ENCODE data around the gene FARP1.

Gene FARP1

DNA sequence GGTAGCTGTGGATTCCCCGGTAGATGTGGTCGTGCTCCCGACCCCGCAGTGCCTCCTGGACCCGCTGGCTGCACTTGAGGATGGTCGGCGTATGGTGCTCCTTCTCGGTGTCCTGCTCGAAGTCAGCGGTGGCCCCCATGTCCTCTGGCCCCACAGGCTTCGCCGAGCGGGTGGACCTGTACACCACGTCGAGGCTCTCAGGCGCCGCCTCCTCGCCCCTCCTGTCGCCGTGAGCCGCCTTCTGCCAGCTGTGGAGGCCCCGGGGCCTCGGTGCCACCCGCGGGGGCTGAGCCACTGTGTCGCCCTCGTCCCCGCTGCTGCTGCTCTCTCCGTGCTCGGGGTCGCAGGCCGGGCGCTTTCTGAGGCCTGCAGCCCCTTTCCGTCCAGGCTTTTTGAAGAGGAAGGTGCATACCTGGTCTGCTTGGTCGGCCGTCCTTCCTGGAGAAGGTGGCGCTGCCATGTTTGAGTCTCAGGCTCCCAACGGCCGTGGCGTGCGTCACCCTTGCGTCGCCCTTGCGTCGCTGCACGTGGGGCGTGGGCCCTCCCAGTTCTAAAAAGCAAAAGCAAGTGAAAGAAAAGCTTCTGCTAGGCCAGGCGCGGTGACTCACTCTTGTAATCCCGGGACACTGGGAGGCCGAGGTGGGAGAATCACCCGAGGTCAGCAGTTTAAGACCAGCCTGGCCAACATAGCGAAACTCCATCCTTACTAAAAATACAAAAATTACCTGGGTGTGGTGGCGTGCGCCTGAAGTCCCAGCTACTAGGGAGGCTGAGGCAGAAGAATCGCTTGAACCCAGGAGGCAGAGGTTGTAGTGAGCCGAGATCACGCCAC is 34.1 kb downstream of the FARP1 start, which contains the start of gene RNF113B:
Gene RNF113B (minus strand): TSS at position 493 of the 832 bp plus-strand sequence. CDS start 33 bp downstream, at position 460.
- no peak for DNase-seq

- DNase-seq, result no peak
Measured at GRCh38 chr13:98180092-98180491, 37.2 kb downstream of the FARP1 start.

DNA sequence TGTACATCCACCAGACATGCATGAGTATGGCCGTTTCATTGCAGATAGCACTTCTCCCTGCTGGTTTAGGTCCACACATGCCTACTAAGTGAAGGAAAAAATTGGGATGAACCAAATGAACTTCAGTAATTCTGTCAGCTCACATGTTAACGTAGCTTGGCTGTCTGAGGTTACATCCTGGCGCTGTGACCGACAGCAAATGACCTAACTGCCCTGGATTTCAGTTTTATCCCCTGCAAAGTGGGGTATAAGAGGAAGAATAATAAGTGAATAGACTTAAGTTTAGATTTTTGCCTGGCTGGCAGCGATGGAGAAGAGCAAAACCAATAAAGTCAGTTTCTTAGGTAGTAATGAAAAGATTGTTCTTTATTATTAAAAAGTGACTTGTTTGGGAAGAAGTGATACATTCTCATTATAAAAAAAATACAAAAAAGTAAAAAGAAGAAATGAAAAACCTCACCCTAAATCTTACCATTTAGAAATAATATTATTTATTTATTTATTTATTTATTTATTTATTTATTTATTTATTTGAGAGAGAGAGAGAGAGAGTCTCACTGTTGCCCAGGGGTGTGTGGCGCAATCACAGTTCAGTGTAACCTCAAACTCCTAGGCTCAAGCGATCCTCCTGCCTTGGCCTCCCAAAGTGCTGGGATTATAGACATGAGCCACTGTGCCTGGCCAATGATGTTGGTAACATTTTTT is 38.4 kb downstream of the FARP1 start:
- DNase-seq, result no peak

GRCh38 chr13:98182153-98182552 is 39.3 kb downstream of the FARP1 start:
- no peak for DNase-seq

DNA sequence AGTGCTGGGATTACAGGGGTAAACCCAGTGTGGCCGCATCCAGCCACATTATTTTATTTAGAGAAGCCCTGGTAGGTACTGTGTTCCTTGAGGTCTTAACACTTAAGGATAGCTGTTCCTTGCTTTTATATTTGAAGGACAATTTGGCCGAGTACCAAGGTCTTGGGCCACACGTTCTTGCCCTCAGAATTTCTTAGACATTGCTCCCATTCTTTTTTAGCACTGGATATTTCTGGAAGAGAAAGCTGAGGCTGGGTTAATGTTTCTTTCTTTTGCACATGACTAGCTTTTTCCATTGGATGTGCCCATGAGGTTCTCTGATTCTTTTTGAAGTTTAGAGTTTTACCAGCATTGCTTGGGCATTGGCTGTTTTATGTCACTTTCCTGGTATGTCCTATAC is 39.7 kb downstream of the FARP1 start:
- no peak for DNase-seq

GRCh38 chr13:98184792-98185191 is 41.9 kb downstream of the FARP1 start:
- DNase-seq, result no peak

GRCh38 chr13:98187155-98187964 is 44.5 kb downstream of the FARP1 start:
- DNase-seq, result no peak

DNA sequence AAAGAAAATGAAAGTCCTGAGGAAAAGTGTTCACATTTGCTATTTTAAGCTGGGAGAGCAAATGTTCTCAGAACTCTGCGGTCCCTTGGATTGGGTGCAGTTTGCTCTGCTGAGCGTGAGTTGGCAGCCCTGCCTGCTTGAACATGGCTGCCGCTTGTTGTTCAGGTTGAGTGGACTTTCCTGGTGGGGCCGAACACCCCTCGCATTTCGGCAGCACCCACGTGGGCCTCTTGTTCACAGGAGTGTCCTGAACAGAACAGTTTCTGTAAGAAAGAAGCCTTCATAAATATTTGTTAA is 45.0 kb downstream of the FARP1 start:
- no peak for DNase-seq

DNA sequence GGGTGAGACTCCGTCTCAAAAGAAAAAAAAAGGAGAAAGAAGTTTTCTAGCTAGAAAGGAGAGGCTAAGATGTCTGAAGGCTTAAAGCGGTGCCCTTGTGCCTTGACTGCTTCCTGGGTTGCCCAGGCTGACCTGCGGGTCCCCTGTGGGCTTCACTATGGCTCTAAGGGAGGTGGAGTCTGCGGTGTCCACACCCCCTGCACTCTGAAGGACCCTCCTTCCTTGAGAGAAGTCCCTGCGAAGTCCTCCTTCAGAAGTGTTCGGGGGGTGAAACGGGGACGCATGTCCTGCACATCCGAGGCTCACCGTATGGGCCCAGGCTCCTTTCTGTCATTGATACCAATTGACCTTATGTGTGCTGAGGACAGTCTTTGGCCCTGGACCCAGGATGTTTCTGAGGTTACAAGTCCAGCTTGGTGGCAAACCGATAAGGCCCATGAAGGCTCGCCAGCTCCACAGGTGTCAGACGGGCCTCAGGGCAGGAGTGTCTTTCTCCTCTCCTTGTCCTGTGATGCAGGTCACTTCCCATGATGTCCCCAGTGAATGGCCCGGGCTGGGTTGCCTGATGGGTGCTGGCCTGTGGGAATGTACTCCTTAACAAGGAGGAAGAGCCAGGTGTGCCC is 45.8 kb downstream of the FARP1 start:
- DNase-seq, result no peak

DNA sequence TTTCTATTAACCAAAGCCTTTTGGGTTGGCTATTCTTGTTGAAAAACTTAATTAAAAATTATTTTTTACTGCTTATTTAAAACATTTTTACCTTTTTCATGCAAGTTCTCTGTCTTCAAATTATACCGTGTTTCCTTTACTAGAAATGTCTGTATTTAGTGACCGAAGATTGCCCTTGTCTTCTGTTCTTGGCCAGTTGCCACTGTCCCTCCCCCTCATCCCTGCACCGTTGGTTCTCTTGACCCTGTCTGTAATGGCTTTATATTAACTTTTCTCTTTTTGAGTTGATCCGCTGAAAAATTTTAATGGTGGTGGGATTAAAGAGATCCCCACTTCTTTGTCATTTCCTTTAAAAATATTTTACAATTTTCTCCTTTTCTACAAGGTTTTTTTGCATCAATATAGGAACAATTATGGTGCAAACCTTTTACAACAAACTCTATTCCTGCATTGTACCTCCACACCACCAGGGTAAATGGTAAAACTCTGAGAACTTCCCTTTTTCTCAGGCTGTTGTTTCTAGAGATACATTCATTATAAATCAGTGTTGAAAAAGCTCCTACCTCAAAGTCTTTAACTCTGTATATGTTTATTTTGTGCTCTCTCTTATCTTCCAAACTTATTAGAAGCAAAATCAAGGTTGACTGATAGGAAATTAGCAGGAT is 47.1 kb downstream of the FARP1 start:
- no peak for DNase-seq

- no peak for DNase-seq
Measured at GRCh38 chr13:98190889-98191444, 48.1 kb downstream of the FARP1 start.

- no peak for DNase-seq
Measured at GRCh38 chr13:98192008-98192407, 49.1 kb downstream of the FARP1 start.

- DNase-seq, result no peak
Measured at GRCh38 chr13:98195054-98195791, 52.3 kb downstream of the FARP1 start.

- no peak for DNase-seq
Measured at GRCh38 chr13:98198683-98199082, 55.8 kb downstream of the FARP1 start.

DNA sequence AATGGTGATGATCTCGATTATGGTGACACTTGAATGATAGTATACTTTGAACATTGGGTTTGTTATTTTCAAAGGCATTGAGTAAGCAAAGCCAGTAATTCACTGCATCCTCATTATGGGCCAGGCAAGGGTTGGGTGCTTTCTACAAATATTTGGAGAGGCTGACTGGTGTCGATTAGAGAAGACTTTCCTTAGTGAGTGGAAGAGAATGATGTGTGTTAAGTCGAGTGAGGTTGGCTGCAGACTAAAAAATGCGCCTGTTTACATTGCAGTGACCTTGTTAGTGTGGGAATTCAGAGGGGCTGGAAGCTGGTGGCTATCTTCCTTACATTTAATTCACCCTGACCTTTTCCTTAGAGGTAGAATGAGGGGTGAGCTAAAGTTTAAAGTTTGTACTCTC is 56.6 kb downstream of the FARP1 start:
- DNase-seq, result no peak

- no peak for DNase-seq
Measured at GRCh38 chr13:98200211-98200878, 57.5 kb downstream of the FARP1 start.

- no peak for DNase-seq
Measured at GRCh38 chr13:98201189-98201588, 58.3 kb downstream of the FARP1 start.

DNA sequence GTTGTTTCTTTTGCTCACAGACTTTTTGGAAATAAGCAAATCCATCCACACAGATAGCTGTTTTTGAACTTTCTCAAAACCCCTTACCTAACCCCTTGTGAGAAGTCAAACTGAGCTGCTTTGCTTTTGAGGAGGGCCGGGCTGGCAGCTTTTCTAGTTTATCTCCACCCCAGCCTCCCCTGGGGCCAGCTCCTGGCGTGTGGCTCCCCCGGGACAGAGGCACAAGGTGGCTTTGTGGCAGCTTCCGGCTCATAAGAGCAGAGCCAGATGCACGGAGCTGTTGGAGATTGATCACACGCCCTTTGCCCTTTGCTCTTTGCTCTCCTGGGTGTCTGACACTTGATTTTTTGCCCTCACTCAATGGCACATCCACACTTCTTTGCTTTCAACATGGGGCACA is 59.1 kb downstream of the FARP1 start:
- DNase-seq, result no peak

DNA sequence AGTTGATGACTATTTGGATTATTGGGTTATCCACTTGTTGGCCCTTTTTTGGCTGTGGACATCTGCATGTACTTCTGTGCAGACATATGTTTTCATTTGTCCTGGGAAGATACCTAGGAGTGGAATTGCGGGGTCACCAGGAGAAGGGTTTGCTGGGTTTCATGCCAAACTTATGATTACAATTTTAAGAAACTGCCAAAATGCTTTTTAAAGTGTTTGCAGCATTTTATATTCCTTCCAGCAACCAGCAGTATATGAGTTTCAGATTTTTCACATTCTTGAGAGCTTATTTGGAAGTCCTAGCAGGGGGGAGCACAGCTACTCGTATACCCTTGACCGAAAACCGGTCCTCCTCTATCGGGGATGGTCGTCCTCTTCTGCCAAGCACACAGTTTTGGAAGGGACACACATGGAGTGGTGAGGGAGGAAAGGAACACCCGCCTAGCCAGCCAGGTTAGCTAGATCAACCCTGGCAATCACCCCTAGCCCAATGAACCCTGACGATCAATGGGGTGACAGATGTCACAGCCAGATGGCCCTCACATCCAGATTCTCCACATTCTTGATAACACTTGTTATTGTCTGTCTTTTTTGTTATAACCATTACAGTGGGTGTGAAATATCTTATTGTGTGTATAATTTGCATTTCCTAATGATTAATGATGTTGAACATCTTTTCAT is 60.9 kb downstream of the FARP1 start:
- no peak for DNase-seq

DNA sequence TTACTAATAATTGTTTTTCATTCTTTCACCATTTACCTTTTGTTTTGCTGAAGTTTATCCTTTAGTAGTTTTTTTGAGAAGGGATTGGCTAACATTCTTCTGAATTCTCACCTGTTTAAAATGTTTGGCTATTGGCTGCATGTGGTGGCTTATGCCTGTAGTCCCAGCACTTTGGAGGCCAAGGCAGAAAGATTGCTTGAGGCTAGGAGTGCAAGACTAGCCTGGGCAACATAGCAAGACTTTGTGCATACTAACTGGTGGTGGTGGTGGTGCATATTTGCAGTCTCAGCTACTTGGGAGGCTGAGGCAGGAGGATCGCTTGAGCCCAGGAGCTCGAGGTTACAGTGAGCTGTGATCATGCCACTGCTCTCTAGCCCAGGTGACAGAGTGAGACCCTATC is 61.7 kb downstream of the FARP1 start:
- no peak for DNase-seq

Measured in activated CD8-positive, alpha-beta memory T cell treated with anti-CD3 and anti-CD28 coated beads for 24 hours (primary cell).